Central memory CD4-positive, alpha-beta T cell (primary cell): ENCODE results near the gene IQGAP2.
A peak's percentile ranks its signal among the peaks of the same experiment; 100 is the strongest.
"Not testable (repeated sequence)": the region's sequence is repeated elsewhere in the genome, so short reads cannot be mapped to it uniquely, and the experiment has no call there.

Experiments used
- DNase-seq: peaks from one replicate; pipeline ENCODE4 v3.0.0; 2022
- total RNA-seq, 3 experiments: gene quantifications; one replicate each; lab custom pipeline; 2026; lab: John Stamatoyannopoulos, UW

IQGAP2 gene
- 207 to 253 (median 252) reads per million in 3 experiments for total RNA-seq

- peak; percentile 94 for DNase-seq
Observed at GRCh38 chr5:76402886-76403765, at the start of gene IQGAP2. TSS of gene IQGAP2 (plus strand) at chr5:76403285. CDS start at chr5:76403546, 261 bp downstream.

GRCh38 chr5:76356887-76357286 is 46.2 kb upstream of the IQGAP2 start:
- no peak for DNase-seq

GRCh38 chr5:76363352-76364225 is 39.5 kb upstream of the IQGAP2 start:
- DNase-seq = no peak

GRCh38 chr5:76364226-76364589 is 38.9 kb upstream of the IQGAP2 start:
- no peak for DNase-seq

GRCh38 chr5:76365561-76365960 is 37.5 kb upstream of the IQGAP2 start:
- DNase-seq = no peak

GRCh38 chr5:76366596-76366995 is 36.5 kb upstream of the IQGAP2 start:
- no peak for DNase-seq

- DNase-seq = no peak
Observed at GRCh38 chr5:76367623-76368371, 35.3 kb upstream of the IQGAP2 start.

- no peak for DNase-seq
Observed at GRCh38 chr5:76368941-76369340, 34.1 kb upstream of the IQGAP2 start.

GRCh38 chr5:76369668-76370067 is 33.4 kb upstream of the IQGAP2 start:
- DNase-seq = not testable (repeated sequence)

GRCh38 chr5:76371960-76372322 is 31.1 kb upstream of the IQGAP2 start:
- DNase-seq = no peak

- no peak for DNase-seq
Observed at GRCh38 chr5:76372323-76373054, 30.6 kb upstream of the IQGAP2 start.

- DNase-seq = no peak
Observed at GRCh38 chr5:76376148-76376865, 26.8 kb upstream of the IQGAP2 start.

- DNase-seq = no peak
Observed at GRCh38 chr5:76376866-76377230, 26.2 kb upstream of the IQGAP2 start.

- DNase-seq = no peak
Observed at GRCh38 chr5:76378355-76378754, 24.7 kb upstream of the IQGAP2 start.

GRCh38 chr5:76379316-76379715 is 23.8 kb upstream of the IQGAP2 start:
- no peak for DNase-seq

GRCh38 chr5:76379855-76380254 is 23.2 kb upstream of the IQGAP2 start:
- DNase-seq = no peak

GRCh38 chr5:76380346-76381066 is 22.6 kb upstream of the IQGAP2 start:
- no peak for DNase-seq

- DNase-seq = no peak
Observed at GRCh38 chr5:76383126-76383832, 19.8 kb upstream of the IQGAP2 start.

GRCh38 chr5:76384189-76384588 is 18.9 kb upstream of the IQGAP2 start:
- no peak for DNase-seq

- peak; percentile 31 for DNase-seq
Observed at GRCh38 chr5:76384705-76385104, 18.4 kb upstream of the IQGAP2 start.
